GM21423 (cell line): ENCODE data around the gene AHRR.
"Not testable (repeated sequence)": the region's sequence is repeated elsewhere in the genome, so short reads cannot be mapped to it uniquely, and the experiment has no call there.

Source experiments
- ATAC-seq: cut with Tn5 transposase; IDR thresholded peaks from one replicate; pipeline ENCODE4 v1.9.1; 2021; ENCODE audit warnings: mild to moderate bottlenecking, moderate library complexity; ENCODE audit not compliant: unreplicated experiment

Gene AHRR

DNA sequence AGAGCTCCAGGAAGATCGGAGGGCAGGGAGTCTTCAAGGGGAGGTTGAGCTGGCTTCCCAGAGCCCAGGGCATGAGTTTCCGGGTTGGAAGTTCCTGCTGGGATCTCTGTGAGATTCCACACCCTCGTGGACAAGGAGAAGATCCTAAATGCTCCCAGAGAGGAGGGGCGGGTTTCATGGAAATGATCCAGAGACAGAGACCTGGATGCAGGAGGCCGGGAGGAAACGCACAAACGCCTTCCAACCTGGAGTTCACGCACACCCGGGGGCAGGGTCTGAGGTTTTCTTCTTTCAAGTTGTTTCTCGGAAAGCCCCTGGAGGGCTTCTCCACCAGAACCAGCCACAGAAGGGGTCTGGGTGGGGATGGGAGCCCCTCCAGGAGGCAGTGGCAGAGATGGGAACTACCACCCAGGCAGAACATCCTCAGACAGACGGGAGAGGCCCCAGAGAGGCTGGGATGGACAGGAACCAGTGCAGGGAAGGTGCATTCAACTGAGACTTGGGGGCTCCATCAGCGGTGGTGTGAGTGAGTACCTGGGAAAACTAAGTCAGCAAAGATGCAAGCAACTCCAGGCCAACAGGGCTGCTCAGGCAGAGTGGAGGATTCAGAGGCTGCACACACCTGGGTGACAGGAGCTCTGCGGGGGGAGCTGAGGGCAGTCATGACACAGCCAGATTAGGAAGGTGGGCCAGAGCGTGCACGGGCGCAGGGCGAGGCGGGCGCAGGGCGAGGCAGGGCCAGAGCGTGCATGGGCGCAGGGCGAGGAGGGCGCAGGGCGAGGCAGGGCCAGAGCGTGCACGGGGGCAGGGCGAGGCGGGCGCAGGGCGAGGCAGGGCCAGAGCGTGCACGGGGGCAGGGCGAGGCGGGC is 69.3 kb downstream of the AHRR start:
- ATAC-seq: no peak

- ATAC-seq: peak; percentile 85
Observed at GRCh38 chr5:392431-392988, 71.0 kb downstream of the AHRR start.

- ATAC-seq: no peak
Observed at GRCh38 chr5:393846-394275, 72.3 kb downstream of the AHRR start.

- no peak for ATAC-seq
Observed at GRCh38 chr5:394671-395155, 73.2 kb downstream of the AHRR start.

- ATAC-seq: no peak
Observed at GRCh38 chr5:395156-395920, 73.8 kb downstream of the AHRR start.

- ATAC-seq: no peak
Observed at GRCh38 chr5:395921-396530, 74.5 kb downstream of the AHRR start.

DNA sequence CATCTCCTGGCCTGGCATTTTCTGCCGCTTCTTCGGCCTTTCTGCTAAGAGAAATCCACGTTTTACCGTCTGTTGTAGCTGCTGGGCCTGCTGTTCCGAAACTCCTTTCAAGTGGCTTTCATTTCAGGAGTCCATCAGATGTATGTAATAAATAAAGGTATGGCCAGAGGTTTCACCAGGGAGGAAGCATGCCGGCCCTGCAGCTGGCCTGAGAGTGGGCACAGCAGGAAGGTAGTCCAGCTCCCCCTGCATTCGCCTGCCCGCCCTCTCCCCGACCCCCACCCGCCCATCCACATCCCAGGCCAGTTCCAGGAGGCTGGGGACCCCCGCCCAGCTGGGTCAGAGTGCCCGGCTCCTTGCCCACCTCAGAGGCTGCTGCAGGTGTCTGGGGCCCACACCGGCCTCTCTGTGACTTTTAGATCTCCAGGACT is 75.0 kb downstream of the AHRR start:
- no peak for ATAC-seq

DNA sequence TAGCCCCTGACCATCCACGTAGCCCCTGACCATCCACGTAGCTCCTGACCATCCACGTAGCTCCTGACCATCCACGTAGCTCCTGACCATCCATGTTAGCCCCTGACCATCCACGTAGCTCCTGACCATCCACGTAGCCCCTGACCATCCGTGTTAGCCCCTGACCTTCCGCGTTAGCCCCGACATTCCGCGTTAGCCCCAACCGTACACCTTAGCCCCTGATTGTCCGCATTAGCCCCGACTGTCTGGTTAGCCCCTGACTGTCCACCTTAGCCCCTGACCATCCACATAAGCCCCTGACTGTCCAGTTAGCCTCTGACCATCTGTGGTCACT is 76.6 kb downstream of the AHRR start:
- ATAC-seq: not testable (repeated sequence)

DNA sequence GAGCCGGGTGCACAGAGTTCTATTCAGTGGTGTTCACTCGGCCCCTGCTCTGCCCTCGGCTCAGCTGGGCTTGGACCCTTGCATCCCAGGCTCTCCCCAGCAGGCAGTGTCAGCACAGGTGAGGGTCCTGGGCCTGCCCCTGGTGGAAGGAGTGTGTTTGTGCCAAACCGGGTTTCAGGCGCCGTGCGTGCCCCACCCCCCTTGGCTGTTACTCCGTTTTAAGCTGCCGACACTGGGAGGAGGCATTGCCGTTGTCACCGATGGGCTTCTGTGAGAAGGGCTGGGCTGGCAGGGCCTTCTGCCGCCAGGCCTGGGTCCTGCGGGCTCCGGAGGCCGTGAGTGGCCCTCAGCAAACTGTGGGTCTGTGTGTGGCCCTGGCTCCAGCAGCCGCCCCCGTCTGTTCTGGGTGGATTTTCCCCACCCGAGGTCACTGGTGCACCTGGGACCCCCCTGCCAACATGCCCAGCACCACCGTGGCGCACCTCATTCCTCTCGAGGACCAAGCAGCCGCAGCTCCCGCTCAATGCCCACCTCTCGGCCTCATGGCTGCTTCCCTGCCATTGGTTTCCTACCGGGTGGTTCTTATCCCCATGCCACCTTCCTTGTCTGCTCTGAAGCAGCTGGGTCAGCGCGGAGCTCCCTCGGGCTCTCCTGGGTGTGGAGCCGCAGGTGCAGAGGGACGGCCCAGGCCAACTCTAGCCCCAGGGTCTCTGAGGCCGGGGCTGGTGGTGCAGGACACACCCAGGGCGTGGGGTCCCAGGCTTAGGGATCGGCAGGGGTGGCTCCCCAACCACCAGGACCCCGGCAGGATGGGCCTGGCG is 77.2 kb downstream of the AHRR start:
- no peak for ATAC-seq

DNA sequence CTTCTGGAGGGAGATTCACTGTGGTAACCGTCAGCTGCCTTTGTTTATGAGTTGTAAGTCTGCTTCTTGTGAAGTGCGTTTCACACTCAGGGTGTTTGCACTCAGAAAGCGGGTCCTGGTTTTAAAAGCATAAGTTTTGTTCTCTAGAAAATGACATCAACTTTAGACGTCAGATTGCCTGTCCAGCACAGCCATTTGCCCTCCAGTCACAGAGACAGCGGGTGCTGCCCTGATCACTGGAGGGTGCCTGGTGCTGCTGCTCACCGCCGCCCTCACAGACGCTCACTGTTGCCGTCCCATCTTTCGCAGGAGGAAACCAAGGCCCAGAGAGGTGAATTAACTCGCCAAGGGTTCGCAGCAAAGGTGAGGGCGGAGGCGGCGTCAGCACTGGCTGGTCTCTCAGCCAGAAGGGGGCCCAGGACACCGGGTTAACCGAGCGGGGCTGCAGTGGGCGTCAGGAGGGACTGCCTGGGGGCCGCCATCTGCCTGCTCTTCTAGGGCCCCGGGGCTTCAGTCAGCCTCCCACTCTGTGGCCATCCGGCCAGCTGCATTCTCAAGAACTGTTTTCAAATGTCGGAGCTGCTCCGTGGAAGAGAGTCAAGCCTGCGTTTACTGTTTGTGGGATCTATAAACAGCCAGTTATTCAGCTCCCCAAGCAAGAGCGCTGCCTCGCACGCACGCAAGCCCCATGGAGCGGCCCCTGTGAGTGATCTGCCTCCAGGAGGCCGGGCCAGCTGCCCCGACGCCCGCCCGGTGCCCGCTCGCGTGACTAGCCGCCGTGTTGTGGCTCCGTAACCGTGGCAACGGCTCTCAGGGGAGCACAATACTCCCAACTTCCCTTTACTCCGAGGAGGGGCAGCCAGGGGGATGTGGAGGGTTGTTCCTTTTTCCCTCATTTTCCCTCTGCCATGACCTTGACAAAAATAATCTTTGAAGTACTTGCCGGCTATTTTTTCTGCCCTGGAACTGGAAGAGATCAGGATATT is 78.1 kb downstream of the AHRR start:
- peak; percentile 78 for ATAC-seq

- peak; percentile 11 for ATAC-seq
Observed at GRCh38 chr5:400282-401145, 79.0 kb downstream of the AHRR start.

DNA sequence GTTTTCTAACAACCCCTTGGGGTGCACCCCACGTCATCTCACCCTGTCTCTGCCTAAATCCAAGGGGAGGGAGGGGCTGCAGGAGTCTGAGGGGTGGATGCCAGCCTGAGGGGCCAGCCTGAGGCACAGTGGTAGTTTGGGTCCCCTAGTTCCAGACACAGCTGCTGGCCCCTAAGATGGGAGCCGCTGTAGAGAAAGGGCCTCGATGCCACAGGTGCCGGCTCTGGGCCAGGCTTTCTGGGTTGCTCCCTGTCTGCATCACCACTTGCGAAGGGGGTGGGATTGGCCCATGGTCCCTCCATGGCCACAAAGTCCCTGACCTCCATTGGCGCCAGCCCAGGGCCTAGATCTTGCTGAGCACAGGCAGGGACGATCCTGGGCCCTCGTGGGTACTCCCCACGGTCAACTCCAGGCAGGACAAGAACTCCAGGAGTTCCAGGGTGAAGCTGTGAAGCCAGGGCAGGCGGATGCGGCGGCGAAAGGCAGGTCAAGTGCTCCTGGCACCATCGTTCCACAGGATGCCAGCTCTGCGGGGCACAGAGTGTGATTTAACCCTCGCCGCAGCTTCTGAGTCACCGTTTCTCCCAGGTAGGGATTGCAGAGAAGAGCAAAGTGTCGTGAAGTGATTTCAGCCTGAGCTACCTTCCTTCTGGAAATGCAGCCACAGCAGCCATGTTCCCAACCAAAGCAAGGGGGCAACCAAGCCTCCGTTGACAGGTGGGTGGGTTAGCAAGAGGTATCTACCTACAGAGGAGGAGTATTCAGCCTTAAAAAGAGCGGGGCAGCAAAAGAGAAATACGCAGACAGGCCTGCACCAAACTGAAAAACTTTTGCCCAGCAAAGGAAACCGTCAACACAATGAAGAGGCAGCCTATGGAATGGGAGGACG is 79.9 kb downstream of the AHRR start:
- no peak for ATAC-seq

DNA sequence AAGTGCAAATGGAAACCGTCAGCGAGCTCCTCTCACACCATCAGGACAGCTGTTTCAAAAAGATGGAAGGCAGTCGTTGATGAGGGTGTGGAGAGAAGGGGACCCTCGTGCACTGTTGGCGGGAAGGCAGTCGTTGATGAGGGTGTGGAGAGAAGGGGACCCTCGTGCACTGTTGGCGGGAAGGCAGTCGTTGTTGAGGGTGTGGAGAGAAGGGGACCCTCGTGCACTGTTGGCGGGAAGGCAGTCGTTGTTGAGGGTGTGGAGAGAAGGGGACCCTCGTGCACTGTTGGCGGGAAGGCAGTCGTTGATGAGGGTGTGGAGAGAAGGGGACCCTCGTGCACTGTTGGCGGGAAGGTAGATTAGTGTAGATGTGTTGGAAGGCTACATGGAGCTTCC is 80.7 kb downstream of the AHRR start:
- not testable (repeated sequence) for ATAC-seq

- peak; percentile 45 for ATAC-seq
Observed at GRCh38 chr5:402615-403359, 81.3 kb downstream of the AHRR start.

GRCh38 chr5:403995-404394 is 82.5 kb downstream of the AHRR start:
- ATAC-seq: no peak

- no peak for ATAC-seq
Observed at GRCh38 chr5:404666-405241, 83.2 kb downstream of the AHRR start.
